Trophoblast cell (in vitro differentiated cells and primary cell): ENCODE data around the gene FSTL3. TPM values are rescaled to one million over a fixed set of nuclear protein-coding genes. Genes with fewer than 3 reads are reported as not detected.
"Not testable (repeated sequence)": the region's sequence is repeated elsewhere in the genome, so short reads cannot be mapped to it uniquely, and the experiment has no call there.

Experiments
- DNase-seq, 2 donors: peaks; one replicate each; pipeline ENCODE4 v3.0.0-alpha.2; 2016
- H2AFZ ChIP-seq: 2 replicates; pipeline ENCODE4 v1.6.1; 2013; ENCODE audit warnings: low read length, moderate library complexity, mild to moderate bottlenecking; ENCODE audit not compliant: insufficient read depth, poor library complexity
- H2AK5ac ChIP-seq: 2 replicates; pipeline ENCODE4 v1.6.1; 2013; ENCODE audit warnings: mild to moderate bottlenecking, low read length
- H2BK120ac ChIP-seq: 2 replicates; pipeline ENCODE4 v1.6.1; 2013; ENCODE audit warnings: low read length, mild to moderate bottlenecking, moderate library complexity; ENCODE audit not compliant: insufficient read depth, poor library complexity
- H2BK12ac ChIP-seq: 2 replicates; pipeline ENCODE4 v1.6.1; 2013; ENCODE audit warnings: mild to moderate bottlenecking, low read length, moderate library complexity
- H2BK5ac ChIP-seq: 2 replicates; pipeline ENCODE4 v1.6.1; 2013; ENCODE audit warnings: low read length, low read depth, moderate library complexity, mild to moderate bottlenecking; ENCODE audit not compliant: poor library complexity
- H3K14ac ChIP-seq: 2 replicates; pipeline ENCODE4 v1.6.1; 2013; ENCODE audit warnings: mild to moderate bottlenecking, low read length
- H3K18ac ChIP-seq: 2 replicates; pipeline ENCODE4 v1.6.1; 2013; ENCODE audit warnings: mild to moderate bottlenecking, low read length
- H3K23ac ChIP-seq: 2 replicates; pipeline ENCODE4 v1.6.1; 2013; ENCODE audit warnings: low read length
- H3K27ac ChIP-seq: 2 replicates; pipeline ENCODE4 v1.5.1; 2013; ENCODE audit warnings: low read depth, mild to moderate bottlenecking, inconsistent platforms, low read length, moderate library complexity
- H3K27me3 ChIP-seq: 2 replicates; pipeline ENCODE4 v1.6.1; 2013; ENCODE audit warnings: inconsistent platforms, mild to moderate bottlenecking, low read length, moderate library complexity; ENCODE audit not compliant: insufficient read depth
- H3K36me3 ChIP-seq, 2 experiments: 1 replicate in 1 of 2; 2 replicates in 1 of 2; pipeline ENCODE4 v1.6.1; 2013; ENCODE audit warnings: low read length in 2 of 2, mild to moderate bottlenecking in 2 of 2, moderate library complexity in 1 of 2; ENCODE audit not compliant: insufficient read depth in 2 of 2, control insufficient read depth in 1 of 2
- H3K4ac ChIP-seq: 2 replicates; pipeline ENCODE4 v1.6.1; 2013; ENCODE audit warnings: low read depth, mild to moderate bottlenecking, low read length, moderate library complexity
- H3K4me1 ChIP-seq, 2 experiments: 1 replicate in 1 of 2; 2 replicates in 1 of 2; pipeline ENCODE4 v1.6.1; 2013; ENCODE audit warnings: low read length in 2 of 2, mild to moderate bottlenecking in 2 of 2, moderate library complexity in 1 of 2; ENCODE audit not compliant: insufficient read depth in 2 of 2, control insufficient read depth in 1 of 2
- H3K4me2 ChIP-seq: 2 replicates; pipeline ENCODE4 v1.6.1; 2013; ENCODE audit warnings: inconsistent platforms, mild to moderate bottlenecking, low read length, moderate library complexity
- H3K4me3 ChIP-seq: 2 replicates; pipeline ENCODE4 v1.5.1; 2013; ENCODE audit warnings: mild to moderate bottlenecking, low read depth, low read length, inconsistent platforms
- H3K79me1 ChIP-seq: one replicate; pipeline ENCODE4 v1.6.1; 2013; ENCODE audit warnings: low read length
- H3K79me2 ChIP-seq: 2 replicates; pipeline ENCODE4 v1.6.1; 2013; ENCODE audit warnings: low read length, mild to moderate bottlenecking; ENCODE audit not compliant: control insufficient read depth, insufficient read depth, poor library complexity
- H3K9ac ChIP-seq: 2 replicates; pipeline ENCODE4 v1.6.1; 2013; ENCODE audit warnings: mild to moderate bottlenecking, low read length
- H3K9me3 ChIP-seq: 2 replicates; pipeline ENCODE4 v1.6.1; 2013; ENCODE audit warnings: low read depth, mild to moderate bottlenecking, control low read depth, inconsistent platforms, low read length; ENCODE audit not compliant: insufficient read depth
- H4K12ac ChIP-seq: 2 replicates; pipeline ENCODE4 v1.6.1; 2013; ENCODE audit warnings: low read depth, mild to moderate bottlenecking, low read length, moderate library complexity
- H4K8ac ChIP-seq: 2 replicates; pipeline ENCODE4 v1.6.1; 2013; ENCODE audit warnings: low read depth, mild to moderate bottlenecking, low read length, moderate library complexity
- H4K91ac ChIP-seq: one replicate; pipeline ENCODE4 v1.6.1; 2013; ENCODE audit warnings: low read depth, mild to moderate bottlenecking, low read length, moderate library complexity
- WGBS: extraction: QIAGEN DNeasy Blood & Tissue Kit; methylation state at CpG from one replicate; pipeline ENCODE4 v1.1.7; 2013; ENCODE audit warnings: missing lambda C conversion rate; ENCODE audit not compliant: insufficient read length, insufficient coverage; ENCODE audit errors: extremely low coverage; 5-methylcytosine and 5-hydroxymethylcytosine counted together
- polyA plus RNA-seq: library from polyadenylated mRNA; stranded (reverse); fragments of 200-250 nt; gene quantifications from 2 replicates; pipeline ENCODE4 v1.2.3, GENCODE V29; 2013

The FSTL3 gene
- polyA plus RNA-seq: 15.0 and 16.0 TPM in 2 replicates

GRCh38 chr19:676339-677105 is at the start of gene FSTL3:
Gene FSTL3 (plus strand): TSS chr19:676392. CDS start chr19:676424, 32 bp downstream.
- Histone ChIP-seq H2AK5ac (peak within 1 kb of the TSS; percentile 33), H3K4me3 (peak within 1 kb of the TSS; percentile 16), H3K18ac (peak within 1 kb of the TSS; percentile 48), H3K4ac (peak within 1 kb of the TSS; percentile 1), H3K4me1 (peaks cover 13 to 25% of the 10 kb centered on the region in 2 experiments), H3K27me3 (no peaks in the 10 kb centered on the region), H2AFZ (no peak within 1 kb of the TSS), H2BK120ac (peak within 1 kb of the TSS; percentile 67), H2BK5ac (peak within 1 kb of the TSS; percentile 42), H3K14ac (peak within 1 kb of the TSS; percentile 41), H3K79me2 (peaks cover 10% of the 10 kb centered on the region), H3K79me1 (peaks cover 17% of the 10 kb centered on the region), H3K36me3 (no peaks in the 10 kb centered on the region), H3K4me2 (peak within 1 kb of the TSS; percentile 58), H4K12ac (peak within 1 kb of the TSS; percentile 54), H3K9me3 (peaks cover 6% of the 10 kb centered on the region), H2BK12ac (peak within 1 kb of the TSS; percentile 67), H3K27ac (no peak within 1 kb of the TSS), H4K91ac (peak within 1 kb of the TSS; percentile 90), H3K9ac (peak within 1 kb of the TSS; percentile 11), H3K23ac (no peak within 1 kb of the TSS), H4K8ac (peak within 1 kb of the TSS; percentile 25)
- DNase-seq: peak; percentile 45 to 66
- no CpG with 5 or more reads among the region's 63 CpGs for WGBS

GRCh38 chr19:626566-626965 is 49.6 kb upstream of the FSTL3 start:
- H2BK5ac ChIP-seq, H3K4me3 ChIP-seq, H3K4me1 ChIP-seq, H3K14ac ChIP-seq, H3K27ac ChIP-seq, H3K79me2 ChIP-seq, H2BK120ac ChIP-seq, H2BK12ac ChIP-seq, H4K8ac ChIP-seq, DNase-seq, H3K4me2 ChIP-seq, H2AFZ ChIP-seq, H3K9ac ChIP-seq, H3K9me3 ChIP-seq, H3K4ac ChIP-seq, H3K18ac ChIP-seq, H3K27me3 ChIP-seq, H3K79me1 ChIP-seq, H2AK5ac ChIP-seq, H4K91ac ChIP-seq, H4K12ac ChIP-seq, H3K23ac ChIP-seq: not testable (repeated sequence)
- WGBS: no CpG with 5 or more reads among the region's 7 CpGs
- H3K36me3 ChIP-seq: peaks cover 48 to 53% of the 10 kb centered on the region in 2 experiments

- Histone ChIP-seq H3K18ac (no peak overlapping the region), H4K91ac (no peak overlapping the region), H2AK5ac (no peak overlapping the region), H3K79me1 (peaks cover 6% of the 10 kb centered on the region), H2BK12ac (no peak overlapping the region), H3K4ac (no peak overlapping the region), H3K4me3 (no peak overlapping the region), H3K9me3 (peaks cover 2% of the 10 kb centered on the region), H3K14ac (no peak overlapping the region), H3K27ac (no peak overlapping the region), H3K9ac (no peak overlapping the region), H3K4me2 (no peak overlapping the region), H3K23ac (no peak overlapping the region), H3K79me2 (peaks cover 4% of the 10 kb centered on the region), H3K4me1 (peaks cover 5 to 8% of the 10 kb centered on the region in 2 experiments), H4K8ac (no peak overlapping the region), H3K36me3 (peaks cover 33 to 37% of the 10 kb centered on the region in 2 experiments), H3K27me3 (no peaks in the 10 kb centered on the region), H2BK120ac (no peak overlapping the region), H4K12ac (no peak overlapping the region), H2AFZ (no peak overlapping the region), H2BK5ac (no peak overlapping the region)
- no CpG with 5 or more reads among the region's 19 CpGs for WGBS
- no peak for DNase-seq
Observed at GRCh38 chr19:628168-628567, 48.0 kb upstream of the FSTL3 start.

- H2BK120ac ChIP-seq, H3K4me2 ChIP-seq, H2AK5ac ChIP-seq, H4K91ac ChIP-seq, H3K14ac ChIP-seq, H3K27ac ChIP-seq, H3K79me1 ChIP-seq, H3K9ac ChIP-seq, H3K79me2 ChIP-seq, H3K4ac ChIP-seq, H4K12ac ChIP-seq, H3K18ac ChIP-seq, H4K8ac ChIP-seq, H2BK12ac ChIP-seq, H3K27me3 ChIP-seq, H2AFZ ChIP-seq, H2BK5ac ChIP-seq, H3K9me3 ChIP-seq, DNase-seq, H3K23ac ChIP-seq, H3K4me3 ChIP-seq: not testable (repeated sequence)
- Histone ChIP-seq H3K36me3 (peaks cover 25 to 30% of the 10 kb centered on the region in 2 experiments), H3K4me1 (peaks cover 10 to 15% of the 10 kb centered on the region in 2 experiments)
- WGBS: no CpG with 5 or more reads among the region's 25 CpGs
Observed at GRCh38 chr19:629515-629914, 46.7 kb upstream of the FSTL3 start.
